Activated T-helper 1 cell treated with Interleukin-2 at 50 U/mL for 16 hours (primary cell): Measurements from ENCODE around the gene TFF1.

ENCODE experiments used
- DNase-seq: peaks from one replicate; pipeline ENCODE4 v3.0.0-alpha.2; 2020; ENCODE audit warnings: low read depth

The TFF1 gene

GRCh38 chr21:42362198-42362597 lies 4.1 kb downstream of the TFF1 start:
- no peak for DNase-seq

- DNase-seq, result no peak
Measured at GRCh38 chr21:42361286-42361685, 5.0 kb downstream of the TFF1 start.

- no peak for DNase-seq
Measured at GRCh38 chr21:42360317-42360716, 6.0 kb downstream of the TFF1 start.

- DNase-seq, result no peak
Measured at GRCh38 chr21:42358937-42359336, 7.4 kb downstream of the TFF1 start.

- DNase-seq, result no peak
Measured at GRCh38 chr21:42358261-42358660, 8.1 kb downstream of the TFF1 start.

GRCh38 chr21:42357307-42357706 lies 9.0 kb downstream of the TFF1 start:
- no peak for DNase-seq

- DNase-seq, result no peak
Measured at GRCh38 chr21:42356650-42357049, 9.7 kb downstream of the TFF1 start.

- no peak for DNase-seq
Measured at GRCh38 chr21:42356046-42356445, 10.3 kb downstream of the TFF1 start.

GRCh38 chr21:42353623-42354022 lies 12.7 kb downstream of the TFF1 start:
- no peak for DNase-seq

GRCh38 chr21:42352441-42353095 lies 13.8 kb downstream of the TFF1 start:
- DNase-seq, result no peak

- DNase-seq, result no peak
Measured at GRCh38 chr21:42351626-42352440, 14.5 kb downstream of the TFF1 start.

- no peak for DNase-seq
Measured at GRCh38 chr21:42350927-42351426, 15.4 kb downstream of the TFF1 start, which contains the start of gene TFF2. TFF2 (minus strand) TSS chr21:42350994; CDS start chr21:42350957, 37 bp downstream.

GRCh38 chr21:42350318-42350910 lies 15.9 kb downstream of the TFF1 start:
- no peak for DNase-seq

GRCh38 chr21:42349420-42350317 lies 16.7 kb downstream of the TFF1 start:
- DNase-seq, result no peak

GRCh38 chr21:42348762-42349161 lies 17.6 kb downstream of the TFF1 start:
- DNase-seq, result no peak

GRCh38 chr21:42347601-42348327 lies 18.6 kb downstream of the TFF1 start:
- DNase-seq, result no peak

GRCh38 chr21:42346866-42347600 lies 19.3 kb downstream of the TFF1 start:
- DNase-seq, result no peak

- no peak for DNase-seq
Measured at GRCh38 chr21:42346441-42346840, 19.9 kb downstream of the TFF1 start.

GRCh38 chr21:42344631-42345030 lies 21.7 kb downstream of the TFF1 start:
- no peak for DNase-seq

- no peak for DNase-seq
Measured at GRCh38 chr21:42343963-42344510, 22.3 kb downstream of the TFF1 start.
